Adipocyte (in vitro differentiated cells): Measurements from ENCODE around the gene KCNQ1.
A peak's percentile ranks its signal among the peaks of the same experiment; 100 is the strongest.

Experiments used
- DNase-seq: peaks from one replicate; pipeline ENCODE4 v3.0.0-alpha.2; 2015; ENCODE audit warnings: low read depth
- H3K27me3 ChIP-seq: replicated peaks from 2 replicates; pipeline ENCODE4 v1.7.0; 2013; ENCODE audit warnings: mild to moderate bottlenecking, low read length, moderate library complexity; ENCODE audit not compliant: control insufficient read depth, insufficient read depth
- H3K36me3 ChIP-seq: 2 replicates; pipeline ENCODE4 v1.7.0; 2013; ENCODE audit warnings: low read length, mild to moderate bottlenecking, moderate library complexity; ENCODE audit not compliant: control insufficient read depth, insufficient read depth, severe bottlenecking
- H3K4me1 ChIP-seq: 2 replicates; pipeline ENCODE4 v1.7.0; 2013; ENCODE audit warnings: mild to moderate bottlenecking, low read length, moderate library complexity; ENCODE audit not compliant: control insufficient read depth, insufficient read depth
- H3K4me3 ChIP-seq: 2 replicates; pipeline ENCODE4 v1.7.0; 2013; ENCODE audit warnings: mild to moderate bottlenecking, low read length, moderate library complexity
- H3K9ac ChIP-seq: 2 replicates; pipeline ENCODE4 v1.7.0; 2013; ENCODE audit warnings: mild to moderate bottlenecking, low read length, moderate library complexity
- H3K9me3 ChIP-seq: 2 replicates; pipeline ENCODE4 v1.7.0; 2013; ENCODE audit warnings: mild to moderate bottlenecking, low read length, moderate library complexity; ENCODE audit not compliant: control insufficient read depth

The KCNQ1 gene

GRCh38 chr11:2428322-2428795 is 16.4 kb upstream of the KCNQ1 start:
- peaks cover 31% of the 10 kb centered on the region for H3K27me3 ChIP-seq
- no peak overlapping the region for H3K9ac ChIP-seq
- H3K4me3 ChIP-seq = no peak overlapping the region
- DNase-seq = peak; percentile 78
- H3K9me3 ChIP-seq = no peaks in the 10 kb centered on the region
- no peaks in the 10 kb centered on the region for H3K4me1 ChIP-seq
- H3K36me3 ChIP-seq = no peaks in the 10 kb centered on the region

- no peak for DNase-seq
- Histone ChIP-seq H3K36me3 (no peaks in the 10 kb centered on the region), H3K9ac (no peak overlapping the region), H3K4me3 (no peak overlapping the region), H3K4me1 (no peaks in the 10 kb centered on the region), H3K27me3 (peaks cover 27% of the 10 kb centered on the region), H3K9me3 (no peaks in the 10 kb centered on the region)
These were observed 13.4 kb upstream of the KCNQ1 start for GRCh38 chr11:2431395-2431794.

- Histone ChIP-seq H3K9ac (no peak overlapping the region), H3K27me3 (peaks cover 32% of the 10 kb centered on the region), H3K4me1 (no peaks in the 10 kb centered on the region), H3K4me3 (no peak overlapping the region), H3K36me3 (no peaks in the 10 kb centered on the region), H3K9me3 (no peaks in the 10 kb centered on the region)
- no peak for DNase-seq
These were observed 12.6 kb upstream of the KCNQ1 start for GRCh38 chr11:2432171-2432621.

GRCh38 chr11:2432628-2433071 is 12.2 kb upstream of the KCNQ1 start:
- Histone ChIP-seq H3K9me3 (no peaks in the 10 kb centered on the region), H3K4me1 (no peaks in the 10 kb centered on the region), H3K27me3 (peaks cover 34% of the 10 kb centered on the region), H3K9ac (no peak overlapping the region), H3K4me3 (no peak overlapping the region), H3K36me3 (no peaks in the 10 kb centered on the region)
- DNase-seq = no peak

- Histone ChIP-seq H3K36me3 (no peaks in the 10 kb centered on the region), H3K4me3 (no peak overlapping the region), H3K4me1 (no peaks in the 10 kb centered on the region), H3K9ac (no peak overlapping the region), H3K27me3 (peaks cover 38% of the 10 kb centered on the region), H3K9me3 (no peaks in the 10 kb centered on the region)
- no peak for DNase-seq
These were observed 11.5 kb upstream of the KCNQ1 start for GRCh38 chr11:2433106-2433925.

- Histone ChIP-seq H3K36me3 (no peaks in the 10 kb centered on the region), H3K9ac (no peak overlapping the region), H3K27me3 (peaks cover 38% of the 10 kb centered on the region), H3K9me3 (no peaks in the 10 kb centered on the region), H3K4me1 (no peaks in the 10 kb centered on the region), H3K4me3 (no peak overlapping the region)
- DNase-seq = no peak
These were observed 10.8 kb upstream of the KCNQ1 start for GRCh38 chr11:2434008-2434407.

- H3K27me3 ChIP-seq = peaks cover 39% of the 10 kb centered on the region
- H3K36me3 ChIP-seq = no peaks in the 10 kb centered on the region
- no peak for DNase-seq
These were observed 10.1 kb upstream of the KCNQ1 start for GRCh38 chr11:2434506-2435255.

GRCh38 chr11:2435288-2436012 is 9.4 kb upstream of the KCNQ1 start:
- Histone ChIP-seq H3K4me1 (no peaks in the 10 kb centered on the region), H3K9me3 (peaks cover 8% of the 10 kb centered on the region), H3K27me3 (peaks cover 45% of the 10 kb centered on the region), H3K9ac (no peak overlapping the region), H3K36me3 (no peaks in the 10 kb centered on the region), H3K4me3 (no peak overlapping the region)
- DNase-seq = no peak

More at GRCh38 chr11:2434506-2435255, 10.1 kb upstream of the KCNQ1 start:
- Histone ChIP-seq H3K4me3 (no peak overlapping the region), H3K9ac (no peak overlapping the region), H3K9me3 (peaks cover 4% of the 10 kb centered on the region), H3K4me1 (no peaks in the 10 kb centered on the region)

- no peak overlapping the region for H3K9ac ChIP-seq
- peaks cover 8% of the 10 kb centered on the region for H3K9me3 ChIP-seq
- peaks cover 48% of the 10 kb centered on the region for H3K27me3 ChIP-seq
- no peaks in the 10 kb centered on the region for H3K36me3 ChIP-seq
- H3K4me3 ChIP-seq = no peak overlapping the region
- H3K4me1 ChIP-seq = no peaks in the 10 kb centered on the region
- DNase-seq = no peak
These were observed 8.7 kb upstream of the KCNQ1 start for GRCh38 chr11:2436013-2436520.

- Histone ChIP-seq H3K27me3 (peaks cover 48% of the 10 kb centered on the region), H3K36me3 (no peaks in the 10 kb centered on the region), H3K4me3 (no peak overlapping the region), H3K4me1 (no peaks in the 10 kb centered on the region), H3K9ac (no peak overlapping the region), H3K9me3 (peaks cover 8% of the 10 kb centered on the region)
- DNase-seq = no peak
These were observed 8.2 kb upstream of the KCNQ1 start for GRCh38 chr11:2436521-2437031.
